ENCODE measurements around the gene TPRA1. TPM values are rescaled to one million over a fixed set of nuclear protein-coding genes. Genes with fewer than 3 reads are reported as not detected.
A peak's percentile ranks its signal among the peaks of the same experiment; 100 is the strongest.

Gene TPRA1
- total RNA-seq, 1 donor from 2014 or later, result 24.6 TPM

DNA sequence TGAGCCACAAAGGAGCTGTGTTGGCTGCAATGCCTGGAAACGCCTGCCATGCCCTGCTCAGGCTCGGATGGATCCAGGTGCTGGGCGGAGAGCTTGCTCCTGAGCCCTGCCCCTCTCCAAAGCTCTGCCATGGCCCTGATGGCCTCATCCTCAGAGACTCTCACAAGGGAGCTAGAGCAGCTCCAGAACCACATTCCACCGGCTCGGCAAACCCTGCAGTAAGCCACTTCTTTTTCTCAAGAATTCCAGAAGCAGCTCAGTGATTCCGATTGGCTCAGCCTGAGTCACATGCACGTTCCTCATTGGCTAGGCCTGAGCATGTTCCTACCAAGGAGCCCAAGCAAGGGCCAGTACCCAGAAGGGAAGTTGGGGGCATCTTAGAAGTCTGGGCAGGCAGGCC lies 24.8 kb downstream of the TPRA1 start:
- H4K20me1 ChIP-seq (ENCODE audit: insufficient read depth, low read length), result no peaks in the 10 kb centered on the region
- H3K4me3 ChIP-seq (ENCODE audit: insufficient read depth, low read depth, low read length), result no peak overlapping the region
- FAIRE-seq, result no peak
- no peak overlapping the region for H2AFZ ChIP-seq (ENCODE audit: low read depth, low read length)
- TF ChIP-seq EZH2 (IDR thresholded peaks at IDR 0.05; ENCODE audit: insufficient read depth, low read length), result no peak
- TF ChIP-seq, protein P1, sequence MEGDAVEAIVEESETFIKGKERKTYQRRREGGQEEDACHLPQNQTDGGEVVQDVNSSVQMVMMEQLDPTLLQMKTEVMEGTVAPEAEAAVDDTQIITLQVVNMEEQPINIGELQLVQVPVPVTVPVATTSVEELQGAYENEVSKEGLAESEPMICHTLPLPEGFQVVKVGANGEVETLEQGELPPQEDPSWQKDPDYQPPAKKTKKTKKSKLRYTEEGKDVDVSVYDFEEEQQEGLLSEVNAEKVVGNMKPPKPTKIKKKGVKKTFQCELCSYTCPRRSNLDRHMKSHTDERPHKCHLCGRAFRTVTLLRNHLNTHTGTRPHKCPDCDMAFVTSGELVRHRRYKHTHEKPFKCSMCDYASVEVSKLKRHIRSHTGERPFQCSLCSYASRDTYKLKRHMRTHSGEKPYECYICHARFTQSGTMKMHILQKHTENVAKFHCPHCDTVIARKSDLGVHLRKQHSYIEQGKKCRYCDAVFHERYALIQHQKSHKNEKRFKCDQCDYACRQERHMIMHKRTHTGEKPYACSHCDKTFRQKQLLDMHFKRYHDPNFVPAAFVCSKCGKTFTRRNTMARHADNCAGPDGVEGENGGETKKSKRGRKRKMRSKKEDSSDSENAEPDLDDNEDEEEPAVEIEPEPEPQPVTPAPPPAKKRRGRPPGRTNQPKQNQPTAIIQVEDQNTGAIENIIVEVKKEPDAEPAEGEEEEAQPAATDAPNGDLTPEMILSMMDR (IDR thresholded peaks at IDR 0.05; ENCODE audit: insufficient read depth, low read depth, low read length), result no peak
- H3K9ac ChIP-seq (ENCODE audit: low read length), result no peak overlapping the region
- no peak overlapping the region for H3K4me2 ChIP-seq (ENCODE audit: low read length)
- peaks cover 2% of the 10 kb centered on the region for H3K36me3 ChIP-seq (ENCODE audit: insufficient read depth, low read length)
- Mint-ChIP-seq H3K4me1 (ENCODE audit: low read depth, unreplicated experiment) (no peaks in the 10 kb centered on the region), H3K27me3 (ENCODE audit: low read depth, unreplicated experiment) (peaks cover 27% of the 10 kb centered on the region), H3K36me3 (ENCODE audit: low read depth, unreplicated experiment) (peaks cover 3% of the 10 kb centered on the region), H3K27ac (ENCODE audit: unreplicated experiment) (no peak overlapping the region), H3K4me3 (ENCODE audit: unreplicated experiment) (no peak overlapping the region), H3K9me3 (ENCODE audit: unreplicated experiment) (peaks cover 3% of the 10 kb centered on the region)
- peaks cover 3% of the 10 kb centered on the region for H3K27me3 ChIP-seq (ENCODE audit: insufficient read depth, low read length)
- H3K4me1 ChIP-seq (ENCODE audit: insufficient read depth, low read length), result no peaks in the 10 kb centered on the region
- no peak for DNase-seq (ENCODE audit: low read depth)
- no peaks in the 10 kb centered on the region for H3K79me2 ChIP-seq (ENCODE audit: insufficient read depth, low read length)
- H3K27ac ChIP-seq (ENCODE audit: low read depth, low read length), result no peak overlapping the region
- H3K9me3 ChIP-seq (ENCODE audit: insufficient read depth, low read depth, low read length), result no peaks in the 10 kb centered on the region

DNA sequence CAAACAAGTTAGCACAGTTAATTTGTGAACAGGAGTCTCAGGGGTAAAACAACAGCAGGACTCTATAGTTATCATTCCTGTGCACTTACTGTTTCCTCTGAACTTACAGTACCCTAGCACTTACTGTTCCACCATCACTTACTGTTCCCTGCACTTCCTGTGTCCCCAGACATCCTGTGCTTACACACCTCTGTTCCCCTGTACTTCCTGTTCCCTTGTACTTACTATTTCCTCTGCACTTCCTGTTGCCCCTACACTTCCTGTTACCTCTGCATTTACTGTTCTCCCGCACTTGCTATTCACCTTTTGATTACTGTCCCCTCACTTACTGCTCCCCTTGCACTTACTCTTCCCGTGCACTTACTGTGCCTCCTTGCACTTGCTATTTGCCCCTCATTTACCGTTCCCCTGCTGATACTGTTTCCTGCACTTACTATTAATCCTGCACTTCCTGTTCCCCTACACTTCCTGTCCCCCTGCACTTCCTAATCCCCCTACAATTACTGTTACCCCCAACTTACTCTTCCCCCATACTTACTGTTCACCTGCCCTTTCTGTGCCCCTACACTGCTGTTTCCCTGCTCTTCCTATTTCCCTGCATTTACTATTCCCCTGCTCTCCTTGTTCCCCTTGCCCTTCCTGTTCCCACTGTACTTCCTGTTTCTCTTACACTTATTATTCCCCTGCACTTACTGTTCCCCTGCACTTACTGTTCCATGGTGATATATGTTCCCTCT lies 30.3 kb downstream of the TPRA1 start:
- Mint-ChIP-seq H3K27ac (ENCODE audit: unreplicated experiment) (no peak overlapping the region), H3K9me3 (ENCODE audit: unreplicated experiment) (peaks cover 7% of the 10 kb centered on the region)
- FAIRE-seq, result no peak

More for the DNA sequence above, 30.3 kb downstream of the TPRA1 start:
- Mint-ChIP-seq H3K4me3 (ENCODE audit: unreplicated experiment) (no peak overlapping the region), H3K4me1 (ENCODE audit: low read depth, unreplicated experiment) (no peaks in the 10 kb centered on the region), H3K36me3 (ENCODE audit: low read depth, unreplicated experiment) (no peaks in the 10 kb centered on the region), H3K27me3 (ENCODE audit: low read depth, unreplicated experiment) (peaks cover 18% of the 10 kb centered on the region)
- Histone ChIP-seq H3K36me3 (ENCODE audit: insufficient read depth, low read length) (no peaks in the 10 kb centered on the region), H3K27ac (ENCODE audit: low read depth, low read length) (no peak overlapping the region), H3K4me3 (ENCODE audit: insufficient read depth, low read depth, low read length) (no peak overlapping the region), H3K4me1 (ENCODE audit: insufficient read depth, low read length) (no peaks in the 10 kb centered on the region), H3K27me3 (ENCODE audit: insufficient read depth, low read length) (peaks cover 3% of the 10 kb centered on the region), H3K9ac (ENCODE audit: low read length) (no peak overlapping the region), H3K4me2 (ENCODE audit: low read length) (no peak overlapping the region), H4K20me1 (ENCODE audit: insufficient read depth, low read length) (no peaks in the 10 kb centered on the region), H3K79me2 (ENCODE audit: insufficient read depth, low read length) (no peaks in the 10 kb centered on the region), H2AFZ (ENCODE audit: low read depth, low read length) (peak overlapping the region; percentile 31), H3K9me3 (ENCODE audit: insufficient read depth, low read depth, low read length) (no peaks in the 10 kb centered on the region)
- TF ChIP-seq, protein P1 (IDR thresholded peaks at IDR 0.05; ENCODE audit: insufficient read depth, low read depth, low read length), result no peak
- no peak for TF ChIP-seq EZH2 (IDR thresholded peaks at IDR 0.05; ENCODE audit: insufficient read depth, low read length)
- no peak for DNase-seq (ENCODE audit: low read depth)

Measured in astrocyte (in vitro differentiated cells and primary cell).